NCI-H1436 (cell line): ENCODE data around the gene THRB.
"Not testable (repeated sequence)": the region's sequence is repeated elsewhere in the genome, so short reads cannot be mapped to it uniquely, and the experiment has no call there.

Experiments used
- DNase-seq: peaks from one replicate; lab custom pipeline; 2025; lab: John Stamatoyannopoulos, UW

THRB gene

DNA sequence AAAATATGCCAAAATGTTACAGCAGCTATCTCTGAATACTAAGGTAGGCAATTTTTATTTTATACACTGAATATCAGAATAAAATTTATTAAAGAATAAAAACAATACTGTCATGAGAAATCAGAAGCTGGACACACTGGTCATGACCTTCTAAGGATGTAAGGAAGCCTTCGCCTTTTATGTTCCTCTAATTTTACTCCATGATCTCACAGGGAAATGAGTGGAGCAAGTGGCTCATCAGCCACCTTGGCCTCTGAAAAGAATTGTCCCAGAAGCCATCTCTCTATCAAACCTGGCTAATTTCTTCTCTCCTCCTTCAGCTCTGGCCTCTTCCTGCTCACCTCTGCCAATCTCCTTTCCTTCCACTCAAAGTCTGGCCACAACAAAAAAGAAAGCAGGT is 48.6 kb downstream of the THRB start:
- DNase-seq: no peak

DNA sequence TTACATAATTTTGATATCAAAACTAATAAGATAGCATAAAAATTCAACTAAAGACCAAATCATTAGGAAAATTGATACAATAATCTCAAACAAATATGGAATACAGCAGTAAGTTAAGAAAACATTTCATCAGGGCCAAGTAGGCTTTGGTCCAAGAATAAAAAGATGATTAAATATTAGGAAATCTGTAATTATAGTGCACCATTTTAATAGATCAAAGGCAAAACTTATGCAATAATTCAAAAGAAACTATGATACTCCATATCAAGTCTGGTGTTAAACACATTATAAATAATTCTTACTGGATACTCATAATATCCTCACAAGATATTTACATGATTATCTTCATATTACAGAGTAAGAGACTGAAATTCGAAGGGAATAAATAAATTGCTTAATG is 51.2 kb downstream of the THRB start:
- no peak for DNase-seq

DNA sequence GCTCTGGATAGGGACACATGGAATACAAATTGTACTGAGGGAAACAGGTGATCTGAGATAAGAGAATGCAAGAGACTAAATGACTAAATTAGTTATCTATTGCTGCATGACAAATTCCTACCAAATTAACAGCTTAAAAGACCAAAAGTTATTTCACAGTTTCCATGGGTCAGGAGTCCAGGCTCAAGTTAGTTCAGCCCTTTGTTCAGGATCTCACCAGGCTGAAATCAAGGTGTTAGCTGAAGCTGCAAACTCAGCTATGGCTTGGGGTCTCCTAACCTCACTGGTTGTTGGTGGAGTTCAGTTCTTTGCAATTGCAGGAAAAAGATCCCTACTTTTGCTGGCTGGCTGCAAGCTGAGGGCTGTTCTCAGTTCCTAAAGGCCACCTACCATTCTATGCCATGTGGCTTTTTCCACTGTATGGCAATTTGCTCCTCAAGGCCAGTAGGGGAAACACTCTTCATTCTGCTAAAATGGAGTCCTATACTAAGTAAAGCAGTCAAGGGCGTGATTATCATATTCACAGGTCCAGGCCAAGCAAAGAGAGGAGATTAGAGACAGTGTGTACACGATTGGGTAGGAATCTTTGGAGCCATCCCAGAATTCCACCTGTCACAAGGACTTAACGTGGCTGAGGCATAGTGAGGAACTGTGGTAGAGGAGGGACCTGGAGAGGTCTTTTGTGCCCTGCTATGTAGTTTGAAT is 53.7 kb downstream of the THRB start:
- no peak for DNase-seq

DNA sequence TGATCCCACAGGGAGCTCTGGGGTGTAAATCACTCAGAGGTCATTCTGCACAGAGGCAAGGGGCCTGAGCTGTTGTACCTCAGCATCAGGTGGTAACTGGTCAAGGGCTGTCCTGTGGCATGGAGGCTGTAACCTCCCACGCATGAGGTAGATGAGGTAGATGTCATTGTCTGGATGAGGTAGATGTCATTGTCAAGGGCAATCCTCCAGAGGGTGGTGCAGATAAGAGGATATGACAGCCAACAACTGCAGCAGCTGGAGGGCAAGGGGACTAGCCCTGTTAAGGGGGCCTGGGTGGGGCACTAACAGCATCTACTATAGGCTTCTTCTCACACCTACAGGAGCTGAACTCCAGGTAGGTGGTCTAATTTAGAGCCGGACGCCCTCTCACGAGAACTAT is 55.6 kb downstream of the THRB start:
- no peak for DNase-seq

DNA sequence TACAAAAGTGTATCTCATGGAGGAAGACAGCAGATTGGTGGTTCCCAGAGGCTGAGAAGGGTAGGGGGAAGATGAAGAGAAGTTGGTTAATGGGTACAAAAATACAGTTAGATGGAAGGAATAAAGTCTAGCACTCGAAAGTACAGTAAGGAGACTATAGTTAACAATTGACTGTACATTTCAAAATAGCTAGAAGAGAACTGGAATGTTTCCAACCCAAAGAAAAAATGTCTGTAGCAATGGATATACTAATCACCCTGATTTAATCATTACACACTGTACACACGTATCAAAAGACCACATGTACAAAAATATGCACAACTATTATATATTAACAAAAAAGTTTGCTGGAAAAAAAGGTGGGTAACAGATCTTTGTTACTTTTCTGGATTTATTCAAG is 57.3 kb downstream of the THRB start:
- DNase-seq: no peak

DNA sequence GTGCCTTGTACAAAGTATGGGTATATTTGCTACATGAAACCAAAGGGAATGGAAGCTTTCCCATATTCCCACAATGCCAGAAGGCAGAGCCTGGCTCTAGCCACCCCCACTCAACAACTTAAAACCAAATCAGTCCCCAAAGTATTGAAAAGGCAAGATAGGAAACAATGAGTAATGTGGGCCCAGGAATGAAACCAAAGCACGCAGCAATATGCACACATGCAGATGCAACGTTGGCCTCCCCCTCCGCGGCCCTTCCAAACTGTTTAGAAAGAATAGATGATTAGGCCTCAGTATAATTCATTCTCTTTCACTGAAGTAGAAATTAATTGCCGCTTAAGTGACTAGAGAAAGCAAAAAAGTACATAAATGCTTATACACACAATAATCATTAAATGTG is 59.1 kb downstream of the THRB start:
- DNase-seq: no peak

DNA sequence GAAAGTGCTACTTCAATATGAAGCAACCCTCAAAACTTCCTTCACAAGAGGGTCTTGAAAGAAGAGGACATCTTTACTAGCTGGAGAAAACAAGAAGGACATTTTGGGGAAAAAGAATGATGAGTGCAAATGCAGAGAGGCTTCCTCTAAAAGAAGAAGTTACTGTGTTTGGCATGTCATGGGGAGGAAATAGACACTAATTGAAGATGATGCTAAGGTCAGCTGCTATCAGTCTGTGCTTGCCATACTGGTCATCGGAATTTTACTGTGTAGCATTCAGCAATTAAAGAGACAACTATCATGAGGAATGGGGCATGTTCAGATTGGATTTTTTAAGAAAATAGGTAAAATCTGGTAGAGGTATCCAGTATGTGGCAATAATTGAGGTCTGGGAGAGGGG is 60.0 kb downstream of the THRB start:
- no peak for DNase-seq

DNA sequence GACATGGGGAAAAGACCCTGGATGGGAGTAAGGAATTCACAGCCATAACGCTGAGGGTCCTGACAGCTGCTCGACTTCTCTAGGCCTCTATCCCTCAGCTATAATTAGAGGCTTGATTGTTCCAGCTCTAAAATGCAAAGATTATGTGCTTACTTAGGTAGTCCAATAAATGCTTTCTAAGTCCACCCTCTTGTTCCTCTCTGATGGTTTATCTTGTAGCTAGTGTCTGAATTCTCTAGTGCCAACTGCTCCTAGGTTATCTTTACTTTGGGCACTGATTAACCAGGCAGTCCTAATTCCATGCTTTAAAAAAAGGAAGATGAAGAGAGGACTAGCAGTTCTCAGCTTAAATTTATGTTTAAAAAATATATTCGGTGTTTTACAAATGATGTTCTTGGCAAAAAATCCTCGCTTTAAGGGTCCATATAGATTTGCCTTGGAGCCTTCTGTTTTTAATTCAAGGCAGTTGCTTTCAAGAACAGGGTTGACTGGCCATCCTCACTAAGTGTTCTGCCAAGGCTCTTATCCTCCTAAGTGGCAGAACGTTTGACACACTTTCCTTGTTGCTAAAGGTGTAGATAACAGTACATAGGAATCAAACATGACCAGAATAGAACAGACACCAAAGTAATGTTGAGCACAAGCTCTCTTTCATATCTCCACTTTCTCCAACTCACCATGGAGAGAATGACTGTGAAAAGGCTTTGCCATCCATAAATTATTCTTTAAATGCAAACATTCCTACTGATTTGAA is 60.6 kb downstream of the THRB start:
- no peak for DNase-seq

DNA sequence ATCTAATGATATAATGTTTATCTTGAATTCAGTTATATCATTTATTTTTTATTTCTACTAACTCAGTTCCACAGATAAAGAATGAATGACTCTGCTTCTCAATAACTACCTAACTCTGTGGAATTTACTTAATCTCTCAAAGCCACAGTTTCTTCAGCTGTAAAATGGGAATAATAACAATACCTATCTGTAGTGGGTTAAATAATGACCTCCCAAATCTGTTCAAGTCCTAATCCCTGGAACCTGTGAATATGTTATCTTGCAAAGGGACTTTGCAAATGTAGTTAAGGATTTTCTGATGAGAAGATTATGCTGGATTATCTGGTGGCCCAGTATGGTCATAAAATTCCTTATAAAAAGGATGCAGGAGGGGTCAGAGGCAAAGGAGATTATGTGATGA is 61.7 kb downstream of the THRB start:
- DNase-seq: no peak

DNA sequence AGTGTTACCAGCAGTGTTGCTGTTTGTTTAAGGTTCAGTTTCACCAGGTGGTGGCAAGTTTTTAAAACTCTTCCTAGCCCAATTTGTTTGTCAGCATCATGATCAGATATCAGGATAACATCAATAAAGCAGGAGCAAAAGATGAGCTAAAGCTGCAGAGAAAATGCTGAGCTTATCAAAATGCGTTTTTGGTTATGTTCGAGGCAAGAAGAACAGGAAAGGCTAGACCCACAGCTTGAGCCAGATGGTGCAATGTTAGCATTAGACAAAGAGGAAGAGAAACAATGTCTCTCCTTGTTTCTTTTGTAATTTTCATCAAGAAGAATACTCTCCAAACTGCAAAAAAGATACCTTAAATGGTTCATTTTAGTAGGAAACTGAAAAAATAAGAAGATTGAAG is 66.2 kb downstream of the THRB start:
- no peak for DNase-seq

DNA sequence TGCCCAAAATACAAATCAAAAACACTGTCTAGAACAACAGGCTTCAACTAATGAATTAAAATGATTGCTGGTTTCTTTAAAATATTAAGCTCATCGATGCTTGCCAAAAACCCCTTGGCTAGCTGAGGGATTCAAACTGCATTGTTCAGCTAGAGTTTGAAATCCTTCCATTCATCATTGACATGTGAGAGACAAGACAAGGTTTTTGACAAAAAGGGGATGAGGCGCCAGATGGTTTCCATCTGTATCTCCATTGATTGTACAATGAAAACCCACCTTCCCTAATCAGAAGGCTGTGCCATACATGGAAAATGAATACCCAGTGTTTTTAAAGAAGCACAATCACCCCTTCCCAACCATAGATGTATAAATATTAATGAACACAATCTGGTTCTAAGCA is 67.8 kb downstream of the THRB start:
- DNase-seq: no peak

DNA sequence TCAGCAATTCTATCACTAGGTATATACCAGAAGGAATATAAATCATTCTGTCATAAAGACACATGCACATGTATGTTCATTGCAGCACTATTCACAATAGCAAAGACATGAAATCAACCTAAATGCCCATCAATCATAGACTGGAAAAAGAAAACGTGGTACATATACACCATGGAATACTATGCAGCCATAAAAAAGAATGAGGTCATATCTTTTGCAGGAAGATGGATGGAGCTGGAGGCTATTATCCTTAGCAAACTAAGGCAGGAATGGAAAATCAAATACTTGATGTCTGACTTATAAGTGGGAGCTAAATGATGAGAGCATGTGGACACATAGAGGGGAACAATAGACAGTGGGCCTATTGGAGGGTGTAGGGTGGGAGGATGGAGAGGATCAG is 73.8 kb downstream of the THRB start:
- DNase-seq: not testable (repeated sequence)

DNA sequence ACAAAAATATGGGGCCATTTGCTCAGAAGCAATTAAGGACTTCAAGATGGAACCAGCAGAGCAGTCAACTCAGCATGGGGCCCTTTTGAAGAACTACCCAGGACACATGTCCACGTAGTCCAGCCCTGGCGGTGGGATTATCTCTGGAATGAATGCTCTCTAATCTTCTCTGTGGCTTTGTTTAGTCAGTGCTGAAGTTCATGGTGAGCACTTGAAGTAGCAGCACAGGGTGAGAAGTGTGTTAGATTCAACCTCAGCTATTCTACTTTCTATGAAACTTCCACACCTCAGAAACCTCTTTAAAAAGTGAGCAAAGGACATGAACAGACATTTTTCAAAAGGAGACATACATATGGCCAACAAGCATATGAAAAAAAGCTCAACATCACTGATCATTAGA is 74.4 kb downstream of the THRB start:
- DNase-seq: no peak

DNA sequence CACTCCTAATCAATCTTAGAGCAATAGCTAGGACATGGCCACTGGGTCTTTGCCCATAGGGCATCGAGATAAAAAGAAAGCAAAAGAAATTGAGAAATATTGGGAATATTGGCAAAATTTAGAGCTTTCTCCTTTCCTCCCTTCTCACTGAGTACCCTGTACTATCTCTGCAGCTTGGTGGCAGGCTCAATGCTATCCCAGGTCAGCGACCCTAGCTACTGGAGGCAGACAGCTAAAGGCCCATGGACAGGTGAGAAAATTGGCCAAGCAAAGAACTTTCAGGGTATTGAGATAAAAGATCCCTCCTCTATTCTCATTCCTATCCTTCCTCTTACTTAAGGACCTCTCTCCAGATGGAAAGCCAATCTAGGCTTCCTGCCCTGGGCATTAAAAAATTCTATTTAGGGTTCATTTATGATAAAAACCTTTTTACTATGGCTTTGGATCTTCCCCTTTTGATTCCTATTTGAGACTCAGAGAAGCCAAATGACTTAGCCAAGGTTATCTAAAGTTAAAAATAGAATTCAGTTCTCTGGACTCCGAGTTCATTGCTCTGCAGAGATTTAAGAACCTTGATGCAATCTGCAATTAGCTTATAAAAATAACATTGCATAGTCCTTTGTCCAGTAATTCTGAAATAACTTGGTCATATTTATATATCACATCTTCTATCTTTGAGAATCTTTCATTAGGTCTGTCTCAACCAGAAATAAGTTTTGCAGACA is 75.4 kb downstream of the THRB start:
- DNase-seq: no peak

DNA sequence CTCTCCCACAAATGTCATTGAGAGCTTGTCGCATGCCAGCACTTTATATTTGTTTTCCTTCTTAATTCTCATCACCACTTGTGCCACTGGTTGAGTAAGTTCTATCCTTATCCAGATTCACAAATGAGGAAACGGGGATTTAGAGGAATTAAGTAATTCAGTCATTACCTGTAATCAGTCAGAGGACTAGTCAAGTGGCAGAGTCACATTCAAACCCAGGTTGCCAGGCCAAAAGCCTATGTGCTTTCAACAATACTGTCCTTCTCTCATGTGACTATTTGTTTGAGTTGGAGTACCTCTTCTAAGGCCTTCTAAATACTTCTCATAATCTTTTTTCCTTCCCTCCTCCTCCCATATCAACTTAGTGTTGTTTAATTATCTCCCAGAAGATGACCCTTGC is 76.9 kb downstream of the THRB start:
- no peak for DNase-seq

DNA sequence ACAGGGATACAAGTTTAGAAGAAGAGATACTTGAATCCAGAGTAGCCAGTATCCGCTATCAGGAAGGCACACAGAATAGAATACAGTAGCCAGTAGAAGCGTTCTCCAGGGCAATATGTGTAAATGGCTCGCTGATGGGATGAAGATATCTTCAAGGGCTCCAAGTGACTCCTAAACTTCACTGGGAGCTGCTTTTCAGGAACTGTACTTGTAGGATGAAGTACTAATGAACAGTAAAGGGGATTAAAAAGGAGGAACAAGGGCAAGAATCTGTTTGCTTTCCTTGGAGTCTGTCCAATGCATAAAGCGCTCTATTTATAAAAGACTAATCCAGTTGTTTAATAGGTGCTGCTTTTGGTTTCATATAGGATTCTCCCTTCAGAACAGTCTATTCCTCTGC is 78.4 kb downstream of the THRB start:
- no peak for DNase-seq

DNA sequence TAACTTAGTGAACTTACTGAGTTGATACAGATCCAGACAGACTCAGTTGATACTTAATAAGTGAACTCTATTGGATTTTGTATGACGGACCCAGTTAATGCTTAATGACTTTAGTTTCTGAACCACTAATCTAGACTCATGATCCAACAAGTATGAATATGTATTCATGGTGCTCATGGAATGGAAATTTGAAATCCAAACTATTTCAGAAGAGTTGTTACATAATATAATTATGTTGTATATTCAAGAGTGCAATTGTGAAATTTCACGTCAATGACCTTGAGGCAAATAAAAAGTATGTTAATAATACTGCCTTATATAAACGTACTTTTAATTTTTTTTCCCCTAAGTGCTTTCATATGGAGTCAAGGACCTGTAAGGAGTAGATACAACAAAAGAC is 78.8 kb downstream of the THRB start:
- no peak for DNase-seq

DNA sequence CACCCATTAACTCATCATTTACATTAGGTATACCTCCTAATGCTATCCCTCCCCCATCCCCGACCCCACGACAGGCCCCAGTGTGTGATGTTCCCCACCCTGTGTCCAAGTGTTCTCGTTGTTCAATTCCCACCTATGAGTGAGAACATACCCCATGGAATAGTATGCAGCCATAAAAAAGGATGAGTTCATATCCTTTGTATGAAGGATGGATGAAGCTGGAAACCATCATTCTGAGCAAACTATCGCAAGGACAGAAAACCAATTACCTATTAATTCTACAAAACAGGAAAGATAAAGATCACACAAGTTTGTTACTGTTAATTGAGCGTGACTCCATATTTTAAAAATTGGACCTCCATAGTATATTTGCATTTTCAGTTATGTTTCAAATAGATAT is 81.0 kb downstream of the THRB start:
- DNase-seq: not testable (repeated sequence)

DNA sequence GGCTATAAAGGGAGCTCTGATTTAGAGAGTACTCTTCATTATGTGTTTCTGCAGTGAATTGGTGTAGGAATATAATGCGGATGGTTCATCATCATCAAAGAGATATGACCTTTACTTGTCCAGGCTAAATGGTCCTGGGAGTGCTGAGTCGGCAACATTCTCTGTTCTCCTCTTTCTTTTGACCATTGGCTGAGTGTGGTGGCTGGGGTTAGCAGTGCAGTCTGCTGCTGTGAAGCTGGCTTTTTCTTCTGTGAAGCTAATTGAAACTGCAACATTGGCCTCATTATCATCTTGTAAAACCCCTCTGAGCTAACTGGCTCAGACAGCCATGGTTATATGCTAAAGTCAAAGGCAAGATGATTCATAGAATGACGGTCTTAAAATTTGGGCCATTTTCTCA is 83.8 kb downstream of the THRB start:
- no peak for DNase-seq

DNA sequence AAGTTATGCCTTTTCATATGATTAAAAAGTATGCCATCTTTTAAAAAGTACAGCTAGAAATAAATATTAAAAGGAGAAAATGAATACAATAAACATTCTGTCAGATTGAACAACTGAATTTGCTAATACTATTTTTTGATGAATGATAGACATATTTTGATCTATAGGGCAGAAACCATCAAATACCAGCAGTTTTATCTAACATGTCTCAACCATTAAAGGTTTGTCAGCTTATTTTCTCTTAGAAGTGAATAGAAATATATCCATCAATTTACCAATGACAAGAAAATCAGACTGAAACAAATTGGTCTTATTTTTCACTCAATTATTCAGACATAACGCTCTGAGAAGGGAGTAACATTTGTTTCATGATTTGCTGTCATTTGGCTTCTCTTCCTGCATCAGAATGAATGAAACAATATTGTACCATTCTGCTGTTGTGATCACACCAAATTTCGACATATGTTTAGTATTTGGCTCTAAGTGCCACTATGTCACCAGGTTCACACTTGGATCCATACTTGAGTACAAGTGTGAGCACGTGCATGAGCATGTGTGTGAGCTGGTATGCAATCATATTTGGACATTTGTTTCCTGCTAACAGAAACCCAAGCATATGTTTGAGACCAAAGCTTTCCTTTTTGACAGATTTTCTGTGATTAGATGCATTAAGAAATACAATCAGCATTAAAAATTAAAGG is 86.5 kb downstream of the THRB start:
- DNase-seq: no peak

DNA sequence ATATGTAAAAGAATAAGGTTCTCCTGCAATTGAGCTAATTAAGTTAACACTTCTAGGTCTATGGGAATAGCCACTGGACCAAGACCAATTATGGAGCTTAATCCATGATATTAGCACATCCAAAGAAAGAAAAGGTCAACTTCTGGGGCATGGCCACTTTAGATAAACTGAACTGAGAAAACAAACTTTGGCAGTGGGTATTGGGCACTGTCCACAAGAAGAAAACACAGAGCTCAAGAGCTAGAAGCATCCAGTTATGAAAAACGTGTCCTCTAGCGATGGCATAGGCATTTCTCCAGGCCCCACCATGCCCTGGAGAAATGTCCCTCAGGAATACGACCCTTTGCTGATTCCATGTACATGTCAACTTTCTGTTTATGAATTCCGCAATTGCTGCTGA is 87.8 kb downstream of the THRB start:
- no peak for DNase-seq

DNA sequence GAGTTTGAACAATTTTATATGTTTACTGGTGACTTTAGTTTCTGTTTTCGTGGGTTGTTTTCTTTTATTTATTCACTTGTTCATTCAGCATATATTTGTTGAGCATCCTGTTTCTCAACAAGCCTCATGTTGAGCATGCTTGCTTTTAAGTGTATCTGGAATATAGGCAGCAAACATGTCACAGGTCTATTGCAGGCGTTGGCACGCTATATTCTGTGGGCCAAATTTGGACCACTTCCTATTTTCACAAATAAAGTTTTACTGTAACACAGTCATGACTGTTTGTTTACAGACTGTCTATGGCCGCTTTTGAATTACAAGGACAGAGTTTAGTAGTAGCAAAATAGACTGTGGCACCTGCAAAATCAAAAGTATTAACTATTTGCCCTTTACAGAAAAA is 89.6 kb downstream of the THRB start:
- no peak for DNase-seq

DNA sequence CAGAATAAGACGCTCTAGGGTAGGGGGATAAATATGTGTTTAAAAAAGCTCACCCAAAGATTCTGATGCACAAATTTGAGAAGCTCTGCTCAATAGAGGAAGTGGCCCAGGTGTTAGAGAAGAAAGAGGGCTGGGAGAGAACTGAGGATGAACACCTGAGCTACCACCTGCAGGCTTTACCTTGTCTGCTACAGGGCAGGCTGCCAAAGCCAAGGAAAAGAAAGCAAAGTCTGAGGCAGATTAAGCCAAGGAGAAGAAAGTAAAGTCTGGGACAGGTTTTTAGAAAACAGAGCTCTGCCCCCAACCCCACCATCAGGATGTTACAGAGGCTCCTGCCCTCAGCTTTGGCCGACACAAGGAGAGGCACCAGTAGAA is 92.9 kb downstream of the THRB start:
- no peak for DNase-seq
